Large intestine (tissue), 3 donors: ENCODE measurements around the gene TTC28. TPM values are rescaled to one million over a fixed set of nuclear protein-coding genes. Genes with fewer than 3 reads are reported as not detected.

Source experiments
- DNase-seq, 2 donors: peaks; one replicate each; pipeline versions ENCODE4 v3.0.0 to v3.0.0-alpha.2; 2013
- H3K27ac ChIP-seq: one replicate; pipeline ENCODE4 v1.5.1; 2013; ENCODE audit warnings: low read length
- H3K27me3 ChIP-seq: 2 replicates; pipeline ENCODE4 v1.6.1; 2013; ENCODE audit warnings: low read length; ENCODE audit not compliant: control insufficient read depth, insufficient read depth
- H3K36me3 ChIP-seq: 2 replicates; pipeline ENCODE4 v1.6.1; 2013; ENCODE audit warnings: low read length; ENCODE audit not compliant: control insufficient read depth, insufficient read depth
- H3K4me1 ChIP-seq: one replicate; pipeline ENCODE4 v1.6.1; 2013; ENCODE audit warnings: low read length; ENCODE audit not compliant: control insufficient read depth, insufficient read depth
- H3K4me3 ChIP-seq: one replicate; pipeline ENCODE4 v1.5.1; 2013; ENCODE audit warnings: low read length
- H3K9me3 ChIP-seq: one replicate; pipeline ENCODE4 v1.6.1; 2013; ENCODE audit warnings: mild to moderate bottlenecking, low read depth, low read length, moderate library complexity; ENCODE audit not compliant: control insufficient read depth
- WGBS: methylation state at CpG from one replicate; pipeline ENCODE4 v1.1.5; 2013; ENCODE audit warnings: low lambda C conversion rate; ENCODE audit not compliant: insufficient coverage; 5-methylcytosine and 5-hydroxymethylcytosine counted together
- polyA plus RNA-seq: library from polyadenylated mRNA; unstranded; fragments of 120-200 nt; gene quantifications from one replicate; pipeline ENCODE4 v1.2.1, GENCODE V29; 2013

Gene TTC28
- polyA plus RNA-seq, 1 donor = 25.5 TPM

GRCh38 chr22:28395920-28396753, 283.5 kb downstream of the TTC28 start:
- H3K4me1 ChIP-seq = peaks cover 4% of the 10 kb centered on the region
- peak; percentile 13 to 53 for DNase-seq
- no peaks in the 10 kb centered on the region for H3K36me3 ChIP-seq
- WGBS = no CpG with 5 or more reads among the region's 2 CpGs
- no peak overlapping the region for H3K27ac ChIP-seq
- no peaks in the 10 kb centered on the region for H3K27me3 ChIP-seq
- H3K4me3 ChIP-seq = no peak overlapping the region
- H3K9me3 ChIP-seq = no peaks in the 10 kb centered on the region

- peaks cover 4% of the 10 kb centered on the region for H3K4me1 ChIP-seq
- no peak overlapping the region for H3K27ac ChIP-seq
- no peak for DNase-seq
- no peaks in the 10 kb centered on the region for H3K9me3 ChIP-seq
- H3K4me3 ChIP-seq = no peak overlapping the region
- H3K27me3 ChIP-seq = no peaks in the 10 kb centered on the region
- 90% methylated on average over 2 of the region's 4 CpGs for WGBS
- no peaks in the 10 kb centered on the region for H3K36me3 ChIP-seq
These were observed 284.1 kb downstream of the TTC28 start for GRCh38 chr22:28395520-28395919.

DNA sequence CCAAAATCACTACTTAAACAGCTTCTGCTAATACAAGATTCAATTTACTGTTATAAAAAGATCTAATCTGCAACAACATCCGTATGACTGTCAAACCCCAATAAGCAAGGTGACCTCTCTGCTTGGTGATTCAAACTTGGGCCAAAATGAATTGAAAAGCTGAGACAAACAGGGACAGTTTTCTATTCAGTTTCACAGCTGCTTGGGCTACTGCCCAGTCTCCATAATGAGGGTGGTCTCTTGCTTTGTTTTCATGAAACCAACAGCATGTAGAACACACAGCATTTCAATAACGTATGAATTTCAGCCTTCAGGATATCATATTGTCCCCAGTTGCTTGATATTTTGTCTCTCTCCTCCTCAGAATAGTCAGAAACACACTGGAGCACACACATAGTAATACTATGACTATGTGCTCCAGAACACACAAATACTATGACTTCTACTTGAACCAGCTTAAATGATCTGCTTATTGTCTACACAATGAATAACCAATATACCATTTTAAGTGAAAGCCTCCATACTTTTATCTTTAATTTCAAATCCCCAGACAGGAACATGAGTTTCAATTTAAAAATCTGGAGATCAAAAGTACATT, 285.0 kb downstream of the TTC28 start:
- DNase-seq = no peak
- H3K27ac ChIP-seq = no peak overlapping the region
- no CpG with 5 or more reads among the region's 2 CpGs for WGBS
- no peaks in the 10 kb centered on the region for H3K9me3 ChIP-seq
- H3K4me3 ChIP-seq = no peak overlapping the region
- H3K36me3 ChIP-seq = no peaks in the 10 kb centered on the region
- H3K27me3 ChIP-seq = no peaks in the 10 kb centered on the region
- H3K4me1 ChIP-seq = peaks cover 4% of the 10 kb centered on the region

GRCh38 chr22:28381429-28382167, 298.0 kb downstream of the TTC28 start:
- no peak for DNase-seq
- WGBS = no CpG with 5 or more reads among the region's 3 CpGs
- H3K27ac ChIP-seq = no peak overlapping the region

GRCh38 chr22:28379951-28380350, 299.7 kb downstream of the TTC28 start:
- Histone ChIP-seq H3K27ac (no peak overlapping the region), H3K27me3 (no peaks in the 10 kb centered on the region), H3K4me1 (no peaks in the 10 kb centered on the region), H3K36me3 (no peaks in the 10 kb centered on the region), H3K4me3 (no peak overlapping the region), H3K9me3 (no peaks in the 10 kb centered on the region)
- 95% methylated on average over 2 of the region's 4 CpGs for WGBS
- DNase-seq = no peak

More at GRCh38 chr22:28381429-28382167, 298.0 kb downstream of the TTC28 start:
- Histone ChIP-seq H3K9me3 (no peaks in the 10 kb centered on the region), H3K4me1 (no peaks in the 10 kb centered on the region), H3K4me3 (no peak overlapping the region), H3K27me3 (no peaks in the 10 kb centered on the region), H3K36me3 (no peaks in the 10 kb centered on the region)

DNA sequence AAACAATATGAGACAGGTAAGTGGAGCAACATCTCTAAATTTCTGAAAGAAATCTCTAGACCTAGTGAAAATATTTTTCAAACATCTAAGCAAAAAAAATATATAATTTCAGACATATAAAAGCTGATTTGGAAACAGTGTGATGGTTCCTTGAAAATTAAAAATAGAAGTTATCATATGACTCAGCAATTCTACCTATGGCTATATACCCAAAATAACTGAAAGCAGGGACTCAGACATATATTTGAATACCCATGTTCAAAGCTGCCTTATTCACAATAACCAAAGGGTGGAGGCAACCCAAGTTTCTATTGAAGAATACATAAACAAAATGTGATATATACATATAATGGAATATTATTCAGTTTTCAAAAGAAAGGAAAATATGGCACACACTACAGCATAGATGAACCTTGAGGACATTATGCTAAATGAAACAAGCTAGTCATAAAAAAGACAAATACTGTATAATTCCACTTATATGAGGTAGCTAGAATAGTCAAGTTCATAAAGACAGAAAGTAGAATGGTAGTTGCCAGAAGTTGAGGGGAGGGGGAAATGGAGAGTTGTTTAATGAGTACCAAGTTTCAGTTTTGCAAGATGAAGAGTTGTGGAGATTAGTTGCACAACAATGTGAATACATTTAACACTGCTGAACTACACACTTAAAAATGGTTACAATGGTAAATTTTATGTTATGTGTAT, 300.4 kb downstream of the TTC28 start:
- Histone ChIP-seq H3K27me3 (no peaks in the 10 kb centered on the region), H3K27ac (no peak overlapping the region), H3K36me3 (no peaks in the 10 kb centered on the region), H3K9me3 (no peaks in the 10 kb centered on the region), H3K4me3 (no peak overlapping the region), H3K4me1 (no peaks in the 10 kb centered on the region)
- peak in 1 of 2 donors; percentile 28 for DNase-seq

DNA sequence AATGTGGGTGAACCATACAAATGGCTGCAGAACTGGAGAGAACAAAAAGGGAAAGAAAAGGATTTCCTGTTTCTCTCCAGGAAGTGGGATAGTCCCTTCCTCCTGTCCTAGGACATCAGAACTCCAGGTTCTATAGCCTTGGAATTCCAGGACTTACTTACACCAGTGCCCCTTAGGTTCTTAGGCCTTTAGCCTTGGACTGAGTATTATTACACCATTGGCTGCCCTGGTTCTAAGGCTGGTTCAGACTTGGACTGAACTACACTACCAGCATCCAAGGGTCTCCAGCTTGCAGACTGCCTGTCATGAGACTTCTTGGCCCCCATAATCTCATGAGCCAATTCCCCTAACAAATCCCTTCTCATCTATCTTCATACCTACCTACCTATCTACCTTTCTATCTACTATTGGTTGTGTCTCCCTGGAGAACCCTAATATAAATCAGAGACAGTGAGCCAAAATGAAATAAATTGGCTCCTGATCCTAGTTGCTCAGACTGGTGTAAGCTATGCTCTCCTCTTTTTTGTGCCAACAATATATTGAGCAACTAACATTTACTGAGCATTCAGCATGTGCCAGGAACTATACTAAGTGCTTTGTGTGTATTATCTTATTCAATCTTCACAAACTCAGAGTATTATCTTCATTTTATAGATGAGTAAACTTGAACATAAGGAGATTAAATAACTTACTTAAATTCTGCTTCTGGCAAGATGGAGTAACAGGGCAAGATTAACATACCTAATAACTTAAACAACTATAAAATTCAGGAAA, 303.7 kb downstream of the TTC28 start:
- H3K27ac ChIP-seq = no peak overlapping the region
- H3K27me3 ChIP-seq = no peaks in the 10 kb centered on the region

GRCh38 chr22:28373831-28374230, 305.8 kb downstream of the TTC28 start:
- no peaks in the 10 kb centered on the region for H3K36me3 ChIP-seq
- 92% methylated on average over 2 of the region's 2 CpGs for WGBS

More for the DNA sequence above, 303.7 kb downstream of the TTC28 start:
- no peaks in the 10 kb centered on the region for H3K4me1 ChIP-seq
- H3K4me3 ChIP-seq = no peak overlapping the region
- no peak for DNase-seq
- H3K9me3 ChIP-seq = no peaks in the 10 kb centered on the region
- H3K36me3 ChIP-seq = no peaks in the 10 kb centered on the region

GRCh38 chr22:28369854-28370253, 309.8 kb downstream of the TTC28 start:
- DNase-seq = peak in 1 of 2 donors; percentile 52
- Histone ChIP-seq H3K4me1 (peaks cover 4% of the 10 kb centered on the region), H3K27me3 (no peaks in the 10 kb centered on the region), H3K4me3 (no peak overlapping the region), H3K9me3 (no peaks in the 10 kb centered on the region), H3K27ac (no peak overlapping the region), H3K36me3 (no peaks in the 10 kb centered on the region)
- WGBS = 40% methylated on average over 1 of the region's 2 CpGs

More at GRCh38 chr22:28373831-28374230, 305.8 kb downstream of the TTC28 start:
- Histone ChIP-seq H3K4me3 (no peak overlapping the region), H3K9me3 (no peaks in the 10 kb centered on the region), H3K27me3 (no peaks in the 10 kb centered on the region), H3K27ac (no peak overlapping the region), H3K4me1 (peaks cover 4% of the 10 kb centered on the region)
- no peak for DNase-seq
